ENCODE data around the gene CC2D2B.
"Not testable (repeated sequence)": the region's sequence is repeated elsewhere in the genome, so short reads cannot be mapped to it uniquely, and the experiment has no call there.

CC2D2B gene, protein sequence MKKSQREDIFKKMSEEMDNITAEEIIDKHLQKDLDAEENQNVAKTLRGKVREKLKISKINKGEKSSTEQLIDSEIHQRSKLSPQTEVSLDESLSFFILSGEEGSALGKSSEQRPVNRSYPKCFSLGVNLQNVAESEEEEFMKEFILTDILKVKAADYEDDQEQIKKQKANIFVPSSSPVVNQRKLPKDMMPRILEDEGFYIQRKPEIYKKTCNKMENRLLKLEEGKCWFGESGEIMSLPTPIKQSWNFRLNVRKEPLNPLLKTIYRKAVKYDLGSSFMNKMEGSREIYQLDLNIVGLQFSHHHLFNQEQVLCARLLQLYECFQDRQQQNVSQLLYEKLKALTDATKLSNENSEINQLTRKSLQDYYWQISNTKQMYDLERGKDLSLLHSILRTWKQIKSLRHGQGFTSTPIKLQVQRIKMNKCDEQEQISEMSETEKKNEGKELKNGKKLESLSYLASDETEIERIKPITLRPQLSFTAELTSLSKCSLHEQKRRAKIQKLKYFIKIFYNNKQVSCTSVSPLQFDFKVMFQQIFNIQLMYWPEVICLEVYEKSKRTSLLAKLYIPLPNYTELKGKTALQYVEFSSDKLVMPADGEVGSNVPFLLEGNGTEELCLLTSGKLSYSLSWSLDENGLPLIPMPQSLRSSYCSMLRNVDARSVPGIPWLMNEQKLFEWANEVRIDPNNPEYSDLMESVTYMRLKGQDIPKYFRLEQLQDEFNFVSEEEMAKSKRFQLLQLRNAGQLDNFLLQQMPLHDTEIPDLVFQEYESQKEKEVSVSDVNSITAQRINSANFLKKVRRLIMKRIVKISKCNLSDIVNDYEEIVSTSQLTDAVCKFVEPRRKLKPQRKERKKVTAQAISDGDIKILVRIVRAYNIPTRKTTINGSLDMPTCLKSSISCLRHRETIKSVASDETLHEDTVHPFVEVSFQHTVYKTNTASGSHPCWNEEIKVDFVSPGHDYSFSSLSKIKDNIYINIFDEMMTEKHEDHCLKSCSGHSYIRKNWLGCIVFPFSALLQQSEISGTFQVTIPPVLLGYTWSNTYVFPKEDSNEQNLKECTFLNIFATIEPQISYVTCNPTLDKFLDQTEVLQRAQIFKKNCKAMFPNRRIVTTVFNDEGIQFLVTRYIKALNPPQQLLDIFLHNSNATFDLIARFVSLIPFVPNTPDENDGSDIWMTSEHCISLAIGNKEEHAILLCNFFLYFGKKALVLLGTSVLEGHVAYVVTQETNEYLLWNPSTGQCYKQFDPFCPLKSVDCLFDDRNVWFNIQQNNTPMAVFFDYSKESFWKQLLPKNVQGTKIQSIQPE (N-terminal part only)

DNA sequence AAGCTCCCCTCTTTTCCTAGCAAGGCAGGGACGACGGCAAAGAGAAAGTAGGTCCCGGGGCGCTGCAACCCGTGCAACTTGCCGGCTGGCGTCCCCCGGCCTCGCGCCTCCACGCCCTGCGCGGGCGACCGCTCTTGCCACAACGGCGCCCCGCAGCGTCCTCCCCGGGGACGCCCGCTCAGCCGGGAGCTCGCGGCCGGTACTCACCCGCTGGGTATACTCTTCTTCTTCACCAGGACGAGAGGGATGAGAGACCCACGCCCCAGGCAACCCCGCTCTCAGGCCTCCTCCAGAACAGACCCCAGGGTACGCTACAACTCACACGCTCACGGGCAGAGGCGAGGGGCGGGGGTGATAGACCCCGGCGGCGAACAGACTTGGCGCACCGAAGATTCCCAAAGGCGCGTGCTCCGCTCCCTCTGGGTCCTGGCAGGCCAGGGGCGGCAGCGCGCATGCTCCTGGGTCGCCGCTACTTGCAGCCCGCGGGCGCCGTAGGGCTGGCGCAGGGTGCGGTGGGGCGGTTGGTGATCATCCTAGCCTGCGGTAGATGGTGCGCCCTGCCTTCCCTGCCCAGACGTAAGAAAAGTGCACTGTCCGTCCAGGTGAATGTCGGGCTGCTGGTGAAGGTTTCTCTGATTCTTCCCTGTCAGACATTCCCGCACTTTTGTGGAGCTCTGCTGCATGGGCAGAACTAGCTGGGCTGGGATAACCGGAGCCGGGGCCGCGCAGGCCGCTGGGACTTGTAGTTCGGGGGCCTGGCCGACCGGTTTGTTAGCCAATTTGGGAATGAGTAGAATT, at the start of gene CC2D2B:
CC2D2B (plus strand) TSS at position 520 of the 798 bp plus-strand sequence. CDS start 3,349 bp downstream, outside the sequence.
- peak; percentile 97 for DNase-seq

DNA sequence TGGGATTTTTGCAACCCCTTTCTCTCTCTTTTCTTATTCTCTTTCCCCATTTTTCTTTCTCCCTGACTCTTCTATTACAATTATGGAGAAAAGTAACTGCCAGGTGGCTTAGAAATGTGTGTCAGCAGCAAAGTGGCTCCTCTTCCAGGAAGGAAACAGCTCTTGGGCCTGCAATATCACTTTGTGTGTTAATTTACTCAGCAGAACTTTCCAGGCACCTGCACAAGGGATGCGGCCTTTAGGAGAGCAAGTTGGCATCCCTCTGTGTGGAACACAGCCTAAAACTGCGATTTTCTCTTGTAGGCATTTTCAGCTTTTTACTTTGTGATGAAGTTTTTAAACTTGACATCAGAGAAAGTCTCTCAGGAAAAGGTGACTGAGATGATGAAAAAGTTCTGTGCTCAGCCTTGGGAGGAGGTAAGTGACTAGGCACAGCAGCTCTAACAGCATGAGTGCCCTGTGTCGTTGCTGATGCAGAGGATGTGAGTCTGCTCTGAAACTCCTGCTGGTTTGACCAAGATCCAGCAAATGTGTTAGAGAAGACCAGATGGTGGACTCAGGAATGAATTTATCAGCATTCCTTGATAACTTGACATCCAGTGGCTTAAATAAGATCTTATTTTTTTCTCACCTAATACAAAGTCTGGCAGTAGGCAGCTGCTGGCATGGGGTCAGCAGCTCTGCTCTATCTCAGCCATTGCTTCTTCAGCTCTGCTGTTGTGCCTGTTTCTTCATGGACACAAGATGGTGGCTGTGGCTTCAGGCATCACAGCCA, 47.4 kb upstream of the CC2D2B start:
- no peak for DNase-seq

- DNase-seq: no peak
Measured at GRCh38 chr10:95861386-95861785, 46.4 kb upstream of the CC2D2B start.

- DNase-seq: peak; percentile 13
Measured at GRCh38 chr10:95864906-95865813, 42.6 kb upstream of the CC2D2B start.

DNA sequence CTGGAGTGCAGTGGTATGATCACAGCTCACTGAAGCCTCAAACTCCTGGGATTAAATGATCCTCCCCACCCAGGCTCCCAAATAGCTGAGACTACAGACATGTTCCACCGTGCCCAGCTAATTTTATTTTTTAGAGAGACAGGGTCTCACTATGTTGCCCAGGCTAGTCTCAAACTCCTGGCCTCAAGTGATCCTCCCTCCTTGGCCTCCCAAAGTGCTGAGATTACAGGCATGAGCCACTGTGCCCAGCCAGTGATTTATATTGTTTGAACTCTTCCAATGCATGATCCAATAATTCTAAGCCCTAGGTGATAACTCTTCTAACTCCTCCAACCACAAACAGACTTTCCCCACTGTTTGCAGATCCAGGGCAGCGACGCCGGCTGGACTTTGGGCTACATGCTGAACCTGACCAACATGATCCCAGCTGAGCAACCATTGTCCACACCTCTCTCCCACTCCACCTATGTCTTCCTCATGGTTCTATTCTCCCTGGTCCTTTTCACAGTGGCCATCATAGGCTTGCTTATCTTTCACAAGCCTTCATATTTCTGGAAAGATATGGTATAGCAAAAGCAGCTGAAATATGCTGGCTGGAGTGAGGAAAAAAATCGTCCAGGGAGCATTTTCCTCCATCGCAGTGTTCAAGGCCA, 41.8 kb upstream of the CC2D2B start:
- DNase-seq: no peak

DNA sequence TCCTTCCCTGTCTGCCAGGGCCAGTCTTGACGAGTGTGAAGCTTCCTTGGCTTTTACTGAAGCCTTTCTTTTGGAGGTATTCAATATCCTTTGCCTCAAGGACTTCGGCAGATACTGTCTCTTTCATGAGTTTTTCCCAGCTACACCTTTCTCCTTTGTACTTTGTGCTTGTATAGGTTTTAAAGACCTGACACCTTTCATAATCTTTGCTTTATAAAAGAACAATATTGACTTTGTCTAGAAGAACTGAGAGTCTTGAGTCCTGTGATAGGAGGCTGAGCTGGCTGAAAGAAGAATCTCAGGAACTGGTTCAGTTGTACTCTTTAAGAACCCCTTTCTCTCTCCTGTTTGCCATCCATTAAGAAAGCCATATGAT, 41.3 kb upstream of the CC2D2B start:
- no peak for DNase-seq

GRCh38 chr10:95867866-95868265, 39.9 kb upstream of the CC2D2B start:
- no peak for DNase-seq

DNA sequence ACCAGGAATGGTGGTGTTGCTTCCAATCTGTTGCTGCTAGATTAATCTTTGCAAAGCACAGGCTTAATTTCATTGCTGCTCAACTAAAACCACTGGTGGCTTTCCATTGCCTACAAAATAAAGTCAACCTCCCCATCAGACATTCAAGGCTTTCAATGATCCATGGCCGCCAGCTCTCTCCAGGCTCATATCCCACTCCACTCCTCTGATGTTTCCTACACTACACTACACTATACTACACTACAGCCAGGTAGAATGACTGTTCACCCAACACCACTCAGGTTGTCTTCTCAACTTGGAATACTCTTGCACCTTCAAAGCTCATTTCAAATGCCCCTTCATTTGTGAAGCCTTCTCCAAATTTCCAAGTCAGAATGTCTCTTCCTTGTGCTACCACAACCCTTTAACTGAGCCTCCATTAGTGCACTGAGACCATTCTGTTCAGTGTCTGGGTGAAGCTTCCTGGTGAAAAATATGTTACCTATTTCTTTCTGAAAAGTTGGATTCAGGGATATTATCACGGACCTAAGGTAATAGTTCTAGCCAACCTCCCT, 35.5 kb upstream of the CC2D2B start:
- DNase-seq: no peak

- DNase-seq: no peak
Measured at GRCh38 chr10:95873139-95873538, 34.6 kb upstream of the CC2D2B start.

DNA sequence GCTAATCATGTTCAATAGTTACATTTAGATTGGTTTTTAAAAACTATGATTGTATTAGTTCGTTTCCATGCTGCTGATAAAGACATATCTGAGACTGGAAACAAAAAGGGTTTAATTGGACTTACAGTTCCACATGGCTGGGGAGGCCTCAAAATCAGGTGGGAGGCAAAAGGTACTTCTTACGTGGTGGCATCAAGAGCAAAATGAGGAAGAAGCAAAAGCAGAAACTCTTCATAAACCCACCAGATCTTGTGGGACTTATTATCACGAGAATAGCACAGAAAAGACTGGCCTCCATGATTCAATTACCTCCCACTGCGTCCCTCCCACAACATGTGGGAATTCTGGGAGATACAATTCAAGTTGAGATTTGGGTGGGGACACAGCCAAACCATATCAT, 34.1 kb upstream of the CC2D2B start:
- DNase-seq: no peak

- not testable (repeated sequence) for DNase-seq
Measured at GRCh38 chr10:95874783-95875182, 33.0 kb upstream of the CC2D2B start.

- DNase-seq: no peak
Measured at GRCh38 chr10:95876756-95877155, 31.0 kb upstream of the CC2D2B start.

DNA sequence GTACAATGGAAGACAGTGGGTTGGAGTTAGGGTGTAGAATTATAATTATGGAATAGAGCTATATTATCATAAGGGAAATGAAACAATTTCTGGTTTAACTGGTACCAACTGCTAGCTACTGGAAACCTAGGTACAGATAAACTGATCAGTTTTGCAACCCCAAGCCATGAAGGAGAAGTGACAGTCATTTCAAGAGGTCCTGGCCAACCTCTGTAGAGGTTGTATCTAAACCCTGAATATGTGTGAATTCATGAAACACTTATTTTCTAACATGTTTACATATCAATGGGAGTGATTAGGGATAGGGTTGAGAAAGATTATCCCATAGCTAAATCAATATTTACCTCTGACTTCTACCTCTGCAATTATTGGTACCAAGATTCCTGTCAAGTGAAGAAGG, 29.9 kb upstream of the CC2D2B start:
- DNase-seq: no peak

- no peak for DNase-seq
Measured at GRCh38 chr10:95880704-95881103, 27.1 kb upstream of the CC2D2B start.

DNA sequence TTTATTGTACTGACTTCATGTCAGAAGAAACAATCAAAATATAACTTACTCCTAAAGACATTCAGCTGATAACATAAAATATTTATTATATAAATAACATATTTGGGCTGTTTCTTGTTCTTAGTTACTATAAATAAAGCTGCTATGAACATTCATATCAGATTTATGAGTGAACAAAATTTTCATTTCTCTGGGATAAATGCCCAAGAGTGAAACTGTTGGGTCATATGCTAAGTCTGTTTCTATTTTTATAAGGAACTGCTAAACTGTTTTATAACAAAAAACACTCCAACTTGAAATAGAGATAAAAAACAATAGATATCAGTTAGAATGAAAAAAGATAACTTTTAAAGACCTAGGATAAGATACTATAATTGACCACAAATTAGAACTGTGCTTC, 26.5 kb upstream of the CC2D2B start:
- DNase-seq: no peak

DNA sequence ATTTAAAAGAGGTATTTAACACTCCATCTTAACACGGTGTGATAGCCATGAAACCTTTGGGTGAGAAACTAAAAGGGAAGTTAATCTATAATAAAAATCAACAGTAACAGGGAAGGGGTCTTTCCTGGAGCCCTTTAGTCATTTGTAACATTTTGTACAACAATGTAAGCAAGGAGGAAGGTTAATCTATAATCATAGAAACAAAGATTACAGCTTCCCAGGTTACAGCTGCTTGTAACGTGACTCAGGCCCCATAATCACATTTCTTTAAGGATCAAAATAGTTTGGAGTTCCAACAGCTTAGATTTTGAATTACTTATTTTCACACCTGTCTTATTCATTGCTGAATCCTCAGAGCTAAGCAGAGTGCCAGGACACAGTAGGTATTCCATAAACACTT, 17.9 kb upstream of the CC2D2B start:
- DNase-seq: no peak

- no peak for DNase-seq
Measured at GRCh38 chr10:95896071-95896850, 11.5 kb upstream of the CC2D2B start.

DNA sequence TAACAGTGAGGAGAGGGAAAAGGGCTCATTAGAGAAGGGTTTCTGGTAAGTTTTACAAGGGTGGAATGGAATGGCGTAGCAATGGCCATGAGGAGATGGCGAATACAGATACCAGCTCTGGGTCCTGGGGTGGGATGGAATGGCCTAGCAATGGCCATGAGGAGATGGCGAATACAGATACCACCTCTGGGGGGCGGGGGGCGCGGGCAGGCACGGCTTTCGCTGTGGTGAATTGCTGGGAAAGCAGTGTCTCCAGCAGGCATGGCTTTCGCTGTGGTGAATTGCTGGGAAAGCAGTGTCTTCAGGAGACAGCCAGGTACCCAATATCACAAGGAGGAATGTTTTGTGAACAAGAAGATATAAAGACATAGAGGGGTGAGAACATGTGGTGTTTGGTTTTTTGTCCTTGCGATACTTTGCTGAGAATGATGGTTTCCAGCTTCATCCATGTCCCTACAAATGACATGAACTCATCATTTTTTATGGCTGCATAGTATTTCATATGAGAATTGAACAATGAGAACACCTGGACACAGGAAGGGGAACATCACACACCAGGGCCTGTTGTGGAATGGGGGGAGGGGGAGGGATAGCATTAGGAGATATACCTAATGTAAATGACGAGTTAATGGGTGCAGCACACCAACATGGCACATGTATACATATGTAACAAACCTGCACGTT, 1.7 kb upstream of the CC2D2B start:
- DNase-seq: not testable (repeated sequence)
